GM12891 (cell line): ENCODE data around the gene TENM3.

Source experiments
- POLR2A ChIP-seq: IDR thresholded peaks from 2 replicates; pipeline ENCODE4 v1.6.1; 2011; ENCODE audit warnings: low read depth, low read length, control low read depth
- POLR2AphosphoS5 ChIP-seq: IDR thresholded peaks from 2 replicates; pipeline ENCODE4 v1.6.1; 2011; ENCODE audit warnings: low read depth, low read length, control low read depth
- SPI1 ChIP-seq: IDR thresholded peaks from 2 replicates; pipeline ENCODE4 v1.6.1; 2011; ENCODE audit warnings: low read depth, low read length, control low read depth
- TAF1 ChIP-seq: IDR thresholded peaks from 2 replicates; pipeline ENCODE4 v1.6.1; 2011; ENCODE audit warnings: low read depth, low read length, control low read depth

DNA sequence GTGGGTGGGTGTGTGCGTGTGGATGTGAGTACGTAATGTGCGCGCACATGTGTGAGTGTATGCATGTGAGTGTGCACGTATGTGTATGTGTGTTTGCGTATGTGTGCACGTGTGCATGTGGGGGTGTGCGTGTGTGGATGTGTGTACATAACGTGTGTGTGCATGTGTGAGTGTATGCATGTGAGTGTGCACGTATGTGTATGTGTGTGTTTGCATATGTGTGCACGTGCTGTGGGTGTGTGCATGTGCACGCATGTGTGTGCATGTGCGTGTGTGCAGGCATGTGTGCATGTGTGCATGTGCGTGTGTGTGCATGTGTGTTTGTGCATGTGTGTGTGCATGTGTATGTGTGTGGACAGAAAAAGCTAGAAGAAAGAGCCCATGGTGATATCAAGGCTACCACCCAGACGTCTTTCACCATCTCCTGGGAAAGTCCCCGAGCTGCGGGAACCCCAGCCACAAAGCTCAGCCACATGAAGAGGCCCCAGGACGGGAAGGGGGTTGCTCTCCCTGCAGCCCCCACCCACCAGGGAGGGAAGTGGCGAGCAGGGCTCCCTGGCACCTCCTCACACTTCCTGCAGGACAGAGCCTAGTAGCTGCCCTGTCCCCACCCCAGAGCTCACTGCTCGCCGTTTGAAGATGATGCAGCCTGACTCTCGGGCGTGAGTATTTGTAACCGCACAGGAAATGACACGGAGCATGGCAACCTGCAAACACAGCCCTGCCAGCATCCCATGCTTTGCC lies 565.6 kb downstream of the TENM3 start:
- TF ChIP-seq POLR2AphosphoS5 (no peak), POLR2A (no peak), TAF1 (no peak; the same call in 1 of the 2 replicates), SPI1 (peak; percentile 29; the same call in 1 of the 2 replicates)
